SU-DHL-6 (cell line): ENCODE data around the gene NFIX.

Source experiments
- H2AFZ ChIP-seq: fragments of 200-600 bp; sonication (generic); 2 replicates; pipeline ENCODE4 v1.6.1; 2014; ENCODE audit warnings: low read depth, mild to moderate bottlenecking, moderate library complexity, mixed read lengths, antibody characterized with exemption, low read length; ENCODE audit not compliant: severe bottlenecking
- H3F3A ChIP-seq: fragments of 200-600 bp; shearing (Covaris generic); 2 replicates; pipeline ENCODE4 v1.6.0; 2016; ENCODE audit warnings: antibody characterized with exemption, mild to moderate bottlenecking; ENCODE audit not compliant: insufficient read depth
- H3K27ac ChIP-seq: fragments of 200-600 bp; sonication (generic); 2 replicates; pipeline ENCODE4 v1.5.1; 2016; ENCODE audit warnings: low read depth, mild to moderate bottlenecking, low read length, moderate library complexity, mixed read lengths
- H3K27me3 ChIP-seq: fragments of 200-600 bp; sonication (generic), shearing (Covaris generic); 2 replicates; pipeline ENCODE4 v1.6.0; 2014; ENCODE audit warnings: mild to moderate bottlenecking, low read length
- H3K36me3 ChIP-seq: fragments of 200-600 bp; sonication (generic); 2 replicates; pipeline ENCODE4 v1.6.1; 2014; ENCODE audit warnings: mild to moderate bottlenecking, low read length, mixed read lengths
- H3K4me2 ChIP-seq: fragments of 300-600, 200-600 bp; shearing (Covaris generic), sonication (generic); 2 replicates; pipeline ENCODE4 v1.6.0; 2014; ENCODE audit warnings: low read length, low read depth, mild to moderate bottlenecking; ENCODE audit not compliant: poor library complexity, severe bottlenecking
- H3K4me3 ChIP-seq: fragments of 200-600 bp; sonication (generic); 2 replicates; pipeline ENCODE4 v1.5.1; 2014; ENCODE audit warnings: antibody characterized with exemption, low read length, mild to moderate bottlenecking, mixed read lengths; ENCODE audit not compliant: insufficient read depth, poor library complexity, severe bottlenecking
- H3K79me2 ChIP-seq: fragments of 200-600 bp; sonication (generic); 2 replicates; pipeline ENCODE4 v1.6.1; 2014; ENCODE audit warnings: mild to moderate bottlenecking, low read length, moderate library complexity; ENCODE audit not compliant: insufficient read depth
- H3K9ac ChIP-seq: fragments of 200-600 bp; sonication (generic); 2 replicates; pipeline ENCODE4 v1.7.0; 2014; ENCODE audit warnings: mild to moderate bottlenecking, low read length
- H3K9me2 ChIP-seq: fragments of 200-600 bp; sonication (generic); replicated peaks from 2 replicates; pipeline ENCODE4 v1.6.1; 2014; ENCODE audit warnings: low read length; ENCODE audit not compliant: insufficient read depth
- H3K9me3 ChIP-seq: fragments of 200-600 bp; sonication (generic); 2 replicates; pipeline ENCODE4 v1.6.1; 2014; ENCODE audit warnings: low read length, mixed read lengths; ENCODE audit not compliant: insufficient read depth
- H4K20me1 ChIP-seq: fragments of 200-600 bp; sonication (generic); 2 replicates; pipeline ENCODE4 v1.6.1; 2014; ENCODE audit warnings: low read depth, mild to moderate bottlenecking, antibody characterized with exemption, low read length, moderate library complexity, mixed read lengths
- CTCF ChIP-seq: fragments of 200-600 bp; sonication (generic); IDR thresholded peaks from one replicate; pipeline ENCODE4 v1.5.1; 2017; ENCODE audit warnings: antibody characterized with exemption, mild to moderate bottlenecking, low read length, moderate library complexity; ENCODE audit not compliant: insufficient read depth, poor library complexity, severe bottlenecking
- EZH2phosphoT487 ChIP-seq: fragments of 200-600 bp; sonication (generic), shearing (Covaris generic); conservative IDR thresholded peaks from 2 replicates; pipeline ENCODE4 v1.6.1; 2018; ENCODE audit warnings: mild to moderate bottlenecking, antibody characterized with exemption, low read length, moderate library complexity, mixed read lengths

The NFIX gene

GRCh38 chr19:13029301-13029880 is 34.1 kb downstream of the NFIX start:
- Histone ChIP-seq H3K9me2 (no peaks in the 10 kb centered on the region), H3K9ac (no peak overlapping the region), H3K9me3 (no peaks in the 10 kb centered on the region), H3K36me3 (no peaks in the 10 kb centered on the region), H3K4me2 (no peak overlapping the region), H4K20me1 (no peaks in the 10 kb centered on the region), H3K4me3 (no peak overlapping the region), H3K79me2 (no peaks in the 10 kb centered on the region), H2AFZ (no peak overlapping the region), H3F3A (no peaks in the 10 kb centered on the region), H3K27ac (no peak overlapping the region), H3K27me3 (no peaks in the 10 kb centered on the region)
- no peak for TF ChIP-seq EZH2phosphoT487
- no peak for TF ChIP-seq CTCF

- TF ChIP-seq CTCF, result peak; percentile 61
- no peak for TF ChIP-seq EZH2phosphoT487
- no peaks in the 10 kb centered on the region for H4K20me1 ChIP-seq
- no peaks in the 10 kb centered on the region for H3K9me3 ChIP-seq
- H3K9ac ChIP-seq, result no peak overlapping the region
- no peak overlapping the region for H3K4me2 ChIP-seq
- no peaks in the 10 kb centered on the region for H3F3A ChIP-seq
- no peak overlapping the region for H3K27ac ChIP-seq
- H2AFZ ChIP-seq, result no peak overlapping the region
- H3K79me2 ChIP-seq, result no peaks in the 10 kb centered on the region
- H3K27me3 ChIP-seq, result no peaks in the 10 kb centered on the region
- no peak overlapping the region for H3K4me3 ChIP-seq
- no peaks in the 10 kb centered on the region for H3K9me2 ChIP-seq
- H3K36me3 ChIP-seq, result no peaks in the 10 kb centered on the region
Measured at GRCh38 chr19:13029893-13030292, 34.6 kb downstream of the NFIX start.

- Histone ChIP-seq H3K9me2 (no peaks in the 10 kb centered on the region), H3K4me3 (no peak overlapping the region), H3K27ac (no peak overlapping the region), H3K4me2 (no peak overlapping the region), H3K27me3 (no peaks in the 10 kb centered on the region), H4K20me1 (no peaks in the 10 kb centered on the region), H3K9ac (no peak overlapping the region), H3K36me3 (no peaks in the 10 kb centered on the region), H3K9me3 (no peaks in the 10 kb centered on the region), H2AFZ (no peak overlapping the region), H3F3A (no peaks in the 10 kb centered on the region), H3K79me2 (no peaks in the 10 kb centered on the region)
- TF ChIP-seq EZH2phosphoT487, result no peak
- TF ChIP-seq CTCF, result no peak
Measured at GRCh38 chr19:13031917-13032623, 36.8 kb downstream of the NFIX start.
